Ascending aorta (tissue), 2 donors: ENCODE measurements around the gene BAK1. TPM values are rescaled to one million over a fixed set of nuclear protein-coding genes. Genes with fewer than 3 reads are reported as not detected.

Experiments used
- DNase-seq, 2 donors: peaks; one replicate each; pipeline ENCODE4 v3.0.0-alpha.2; 2019; ENCODE audit warnings: low spot score in 2 of 2
- H3K27ac ChIP-seq, 2 donors: fragments of 200-600 bp; sonication (generic); one replicate each; pipeline ENCODE4 v1.5.1; 2016 to 2017; ENCODE audit warnings: mild to moderate bottlenecking in 1 of 2
- H3K27me3 ChIP-seq: fragments of 200-600 bp; sonication (generic); one replicate; pipeline ENCODE4 v1.5.1; 2017
- H3K36me3 ChIP-seq, 2 donors: fragments of 200-600 bp; sonication (generic); one replicate each; pipeline ENCODE4 v1.5.1; 2016
- H3K4me1 ChIP-seq, 2 donors: fragments of 200-600 bp; sonication (generic); one replicate each; pipeline ENCODE4 v1.5.1; 2016 to 2017; ENCODE audit warnings: mild to moderate bottlenecking in 1 of 2
- H3K4me3 ChIP-seq, 2 donors: fragments of 200-600 bp; sonication (generic); one replicate each; pipeline ENCODE4 v1.5.1; 2016 to 2017; ENCODE audit warnings: mild to moderate bottlenecking in 1 of 2
- H3K9me3 ChIP-seq, 2 donors: fragments of 200-600 bp; sonication (generic); one replicate each; pipeline ENCODE4 v1.5.1; 2016
- intact Hi-C: fragments of 100-400 bp; cut with DNase I; formaldehyde crosslinking; loops from one replicate; pipeline ENCODE4 v1.15.1; 2023
- total RNA-seq: library from RNA; depleted of rRNA; stranded (reverse); fragments of >200 nt; gene quantifications from one replicate; pipeline ENCODE4 v1.1.0, GENCODE V29; 2016
- TF ChIP-seq, protein P1 (sequence below), 3 experiments: fragments of 200-600 bp in 2 of 3; fragments of 450-650 bp in 1 of 3; sonication (generic) in 2 of 3; IDR thresholded peaks; one replicate each; pipeline ENCODE4 v1.5.1; 2016 to 2019; ENCODE audit warnings: antibody characterized with exemption in 3 of 3, mild to moderate bottlenecking in 1 of 3, moderate library complexity in 1 of 3

Gene BAK1
- total RNA-seq, 1 donor from 2014 or later = 8.7 TPM

- no peak overlapping the region for H3K4me3 ChIP-seq
- H3K27me3 ChIP-seq = no peaks in the 10 kb centered on the region
- peaks cover 4 to 13% of the 10 kb centered on the region in 2 donors for H3K4me1 ChIP-seq
- TF ChIP-seq, protein P1, sequence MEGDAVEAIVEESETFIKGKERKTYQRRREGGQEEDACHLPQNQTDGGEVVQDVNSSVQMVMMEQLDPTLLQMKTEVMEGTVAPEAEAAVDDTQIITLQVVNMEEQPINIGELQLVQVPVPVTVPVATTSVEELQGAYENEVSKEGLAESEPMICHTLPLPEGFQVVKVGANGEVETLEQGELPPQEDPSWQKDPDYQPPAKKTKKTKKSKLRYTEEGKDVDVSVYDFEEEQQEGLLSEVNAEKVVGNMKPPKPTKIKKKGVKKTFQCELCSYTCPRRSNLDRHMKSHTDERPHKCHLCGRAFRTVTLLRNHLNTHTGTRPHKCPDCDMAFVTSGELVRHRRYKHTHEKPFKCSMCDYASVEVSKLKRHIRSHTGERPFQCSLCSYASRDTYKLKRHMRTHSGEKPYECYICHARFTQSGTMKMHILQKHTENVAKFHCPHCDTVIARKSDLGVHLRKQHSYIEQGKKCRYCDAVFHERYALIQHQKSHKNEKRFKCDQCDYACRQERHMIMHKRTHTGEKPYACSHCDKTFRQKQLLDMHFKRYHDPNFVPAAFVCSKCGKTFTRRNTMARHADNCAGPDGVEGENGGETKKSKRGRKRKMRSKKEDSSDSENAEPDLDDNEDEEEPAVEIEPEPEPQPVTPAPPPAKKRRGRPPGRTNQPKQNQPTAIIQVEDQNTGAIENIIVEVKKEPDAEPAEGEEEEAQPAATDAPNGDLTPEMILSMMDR (IDR thresholded peaks at IDR 0.05) = no peak
- H3K36me3 ChIP-seq = no peaks in the 10 kb centered on the region
- DNase-seq = no peak
- H3K9me3 ChIP-seq = no peaks in the 10 kb centered on the region
- peak overlapping the region; percentile 4 to 30 for H3K27ac ChIP-seq
- intact Hi-C loops = no loop called here
These were observed 39.2 kb upstream of the BAK1 start for GRCh38 chr6:33619166-33619840.

DNA sequence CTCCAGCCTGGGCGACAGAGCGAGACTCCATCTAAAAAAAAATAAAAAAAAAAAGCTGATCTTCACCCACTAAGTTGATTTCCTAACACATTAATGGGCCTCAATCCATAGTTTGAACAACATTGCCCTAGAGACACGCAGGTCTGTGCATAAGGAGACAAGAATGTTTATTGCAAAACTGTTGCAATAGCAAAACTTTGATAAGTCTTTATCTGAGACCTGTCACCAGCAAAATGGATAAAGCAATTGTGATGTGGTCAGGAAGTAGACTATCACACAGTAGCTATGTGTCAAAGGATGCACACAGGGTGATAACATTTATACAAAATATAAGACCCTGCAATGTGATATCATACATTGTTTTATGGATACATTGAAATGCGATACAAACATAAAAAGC, 36.8 kb upstream of the BAK1 start:
- no peak overlapping the region for H3K4me3 ChIP-seq
- H3K9me3 ChIP-seq = no peaks in the 10 kb centered on the region
- intact Hi-C loops = no loop called here
- DNase-seq = no peak
- peaks cover 4 to 13% of the 10 kb centered on the region in 2 donors for H3K4me1 ChIP-seq
- no peaks in the 10 kb centered on the region for H3K36me3 ChIP-seq
- H3K27ac ChIP-seq = no peak overlapping the region
- TF ChIP-seq, protein P1 (IDR thresholded peaks at IDR 0.05) = no peak
- no peaks in the 10 kb centered on the region for H3K27me3 ChIP-seq

DNA sequence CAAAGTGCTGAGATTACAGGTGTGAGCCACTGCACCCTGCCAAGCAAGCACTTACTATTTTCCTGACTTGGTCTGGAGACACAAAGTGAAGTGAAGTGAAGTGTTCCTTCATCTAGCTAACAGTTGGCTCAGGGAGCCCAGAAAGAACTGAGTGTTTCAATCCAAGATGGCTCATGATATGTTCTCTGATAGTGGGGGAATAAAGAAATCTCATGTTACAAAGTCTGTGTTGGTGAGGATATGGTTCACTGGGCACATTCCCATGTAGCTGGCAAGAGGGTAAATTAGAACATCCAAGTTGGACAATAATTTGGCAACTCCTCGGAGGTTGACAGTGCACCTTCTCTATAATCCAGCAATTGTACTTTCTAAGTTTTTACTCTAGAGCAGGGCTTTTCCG, 36.0 kb upstream of the BAK1 start:
- intact Hi-C loops = no loop called here
- H3K9me3 ChIP-seq = no peaks in the 10 kb centered on the region
- H3K27ac ChIP-seq = no peak overlapping the region
- no peaks in the 10 kb centered on the region for H3K36me3 ChIP-seq
- TF ChIP-seq, protein P1 (IDR thresholded peaks at IDR 0.05) = no peak
- peaks cover 0 to 6% of the 10 kb centered on the region in 2 donors for H3K4me1 ChIP-seq
- no peak for DNase-seq
- no peak overlapping the region for H3K4me3 ChIP-seq
- no peaks in the 10 kb centered on the region for H3K27me3 ChIP-seq

DNA sequence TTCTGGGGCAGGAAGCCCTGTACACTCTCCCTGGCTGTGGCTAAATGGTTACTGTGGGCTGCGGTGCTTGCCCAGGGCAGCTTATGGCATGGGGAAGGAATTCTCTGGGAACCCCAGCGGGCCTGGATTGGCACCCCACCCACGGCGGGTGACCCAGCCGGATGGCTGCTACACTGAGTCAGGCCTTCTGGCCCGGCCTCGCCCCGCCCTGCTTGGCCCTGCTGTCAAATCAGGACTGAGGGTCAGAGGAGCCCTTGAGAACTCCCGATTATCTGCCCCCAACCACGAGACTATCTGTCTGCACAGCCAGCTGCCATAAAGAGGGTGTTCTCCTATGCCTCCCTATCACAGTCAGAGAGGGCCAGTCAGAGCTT, 33.7 kb upstream of the BAK1 start:
- Histone ChIP-seq H3K4me1 (no peaks in the 10 kb centered on the region), H3K36me3 (no peaks in the 10 kb centered on the region), H3K9me3 (no peaks in the 10 kb centered on the region), H3K4me3 (no peak overlapping the region), H3K27ac (no peak overlapping the region), H3K27me3 (no peaks in the 10 kb centered on the region)
- intact Hi-C loops = no loop called here
- TF ChIP-seq, protein P1 (IDR thresholded peaks at IDR 0.05) = no peak
- DNase-seq = no peak

- Histone ChIP-seq H3K4me3 (no peak overlapping the region), H3K4me1 (no peaks in the 10 kb centered on the region), H3K36me3 (no peaks in the 10 kb centered on the region), H3K27ac (no peak overlapping the region), H3K9me3 (no peaks in the 10 kb centered on the region), H3K27me3 (no peaks in the 10 kb centered on the region)
- intact Hi-C loops = no loop called here
- no peak for DNase-seq
- TF ChIP-seq, protein P1 (IDR thresholded peaks at IDR 0.05) = no peak
These were observed 33.2 kb upstream of the BAK1 start for GRCh38 chr6:33613146-33613794.
